Cardiac fibroblast (primary cell): ENCODE data around the gene OR6C6.
"Not testable (repeated sequence)": the region's sequence is repeated elsewhere in the genome, so short reads cannot be mapped to it uniquely, and the experiment has no call there.

Experiments used
- DNase-seq, 2 donors: peaks; one replicate each; pipeline versions ENCODE4 v3.0.0 to v3.0.0-alpha.2; 2010; ENCODE audit warnings: low read depth in 2 of 2
- H3K4me3 ChIP-seq, 2 donors: replicated peaks in 1 of 2; 1 replicate in 1 of 2; 2 replicates in 1 of 2; pipeline ENCODE4 v1.5.1; 2011; ENCODE audit warnings: low read depth in 2 of 2, low read length in 2 of 2, mild to moderate bottlenecking in 2 of 2, moderate library complexity in 1 of 2
- TF ChIP-seq, protein P1 (sequence below): IDR thresholded peaks from one replicate; pipeline ENCODE4 v1.5.1; 2011; ENCODE audit warnings: low read depth, mild to moderate bottlenecking, low read length, inconsistent platforms

Gene OR6C6

DNA sequence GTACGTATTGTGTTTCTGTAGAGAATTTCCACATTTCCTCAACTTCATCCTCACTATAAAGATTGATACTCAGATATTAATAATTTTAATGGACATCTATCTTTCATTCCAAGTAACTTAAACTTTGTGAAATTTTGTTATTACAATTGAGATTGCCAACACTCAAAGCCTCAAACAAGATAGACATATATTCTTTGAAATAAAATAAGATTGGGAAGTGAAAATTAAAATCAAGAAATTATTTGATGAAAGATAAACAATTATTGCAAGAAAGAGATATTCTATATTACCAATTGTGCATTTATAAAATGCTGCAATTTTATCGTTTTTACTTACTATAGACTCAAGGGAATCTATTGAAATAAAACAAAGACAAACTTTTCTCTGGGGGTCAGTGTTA is at the start of gene OR6C6:
TSS of gene OR6C6 (minus strand) at position 101 of the 400 bp plus-strand sequence. CDS start 1,337 bp downstream, outside the sequence.
- TF ChIP-seq, protein P1, sequence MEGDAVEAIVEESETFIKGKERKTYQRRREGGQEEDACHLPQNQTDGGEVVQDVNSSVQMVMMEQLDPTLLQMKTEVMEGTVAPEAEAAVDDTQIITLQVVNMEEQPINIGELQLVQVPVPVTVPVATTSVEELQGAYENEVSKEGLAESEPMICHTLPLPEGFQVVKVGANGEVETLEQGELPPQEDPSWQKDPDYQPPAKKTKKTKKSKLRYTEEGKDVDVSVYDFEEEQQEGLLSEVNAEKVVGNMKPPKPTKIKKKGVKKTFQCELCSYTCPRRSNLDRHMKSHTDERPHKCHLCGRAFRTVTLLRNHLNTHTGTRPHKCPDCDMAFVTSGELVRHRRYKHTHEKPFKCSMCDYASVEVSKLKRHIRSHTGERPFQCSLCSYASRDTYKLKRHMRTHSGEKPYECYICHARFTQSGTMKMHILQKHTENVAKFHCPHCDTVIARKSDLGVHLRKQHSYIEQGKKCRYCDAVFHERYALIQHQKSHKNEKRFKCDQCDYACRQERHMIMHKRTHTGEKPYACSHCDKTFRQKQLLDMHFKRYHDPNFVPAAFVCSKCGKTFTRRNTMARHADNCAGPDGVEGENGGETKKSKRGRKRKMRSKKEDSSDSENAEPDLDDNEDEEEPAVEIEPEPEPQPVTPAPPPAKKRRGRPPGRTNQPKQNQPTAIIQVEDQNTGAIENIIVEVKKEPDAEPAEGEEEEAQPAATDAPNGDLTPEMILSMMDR, result no peak
- DNase-seq, result no peak
- no peak within 1 kb of the TSS for H3K4me3 ChIP-seq

DNA sequence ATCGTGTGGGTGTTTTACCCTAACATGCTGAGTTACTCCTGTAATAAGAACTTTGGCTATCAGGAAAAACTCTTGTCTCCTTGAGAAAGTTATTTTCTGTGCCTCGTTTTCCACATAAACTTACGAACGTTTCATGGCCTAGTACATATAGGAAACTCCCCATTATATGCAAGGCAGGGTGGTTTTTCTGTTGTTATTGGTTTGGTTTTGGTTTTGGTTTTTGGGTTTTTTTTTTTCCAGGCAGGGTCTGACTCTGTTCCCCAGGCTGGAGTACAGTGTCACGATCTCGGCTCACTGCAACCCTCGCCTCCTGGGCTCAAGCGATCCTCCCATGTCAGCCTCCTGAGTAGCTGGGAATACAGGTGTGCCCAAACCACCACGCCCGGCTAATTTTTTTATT is 39.6 kb upstream of the OR6C6 start:
- H3K4me3 ChIP-seq, result no peak overlapping the region
- no peak for DNase-seq
- TF ChIP-seq, protein P1, result no peak

DNA sequence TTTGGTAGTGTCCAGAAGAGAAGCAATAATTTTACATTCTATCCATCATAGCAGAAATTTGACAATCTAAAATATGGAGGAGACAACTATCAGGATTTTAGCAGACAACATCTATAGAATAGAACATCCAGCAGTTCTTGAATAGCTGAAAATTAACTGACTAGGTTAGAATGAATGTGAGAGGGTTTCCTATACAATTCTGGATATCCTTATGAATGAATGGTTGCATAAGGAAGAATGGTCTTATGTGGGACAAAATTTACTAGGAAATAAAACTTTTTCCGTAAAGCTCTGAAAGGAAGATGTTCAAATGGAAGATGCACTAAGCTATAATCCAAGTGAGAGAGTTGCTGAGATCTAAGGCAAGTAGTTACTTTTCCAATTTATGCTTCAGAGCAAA is 34.1 kb upstream of the OR6C6 start, which contains the start of gene OR6C3:
TSS of gene OR6C3 (plus strand) at position 301 of the 400 bp plus-strand sequence. CDS start 955 bp downstream, outside the sequence.
- H3K4me3 ChIP-seq, result no peak within 1 kb of the TSS
- TF ChIP-seq, protein P1, result no peak

DNA sequence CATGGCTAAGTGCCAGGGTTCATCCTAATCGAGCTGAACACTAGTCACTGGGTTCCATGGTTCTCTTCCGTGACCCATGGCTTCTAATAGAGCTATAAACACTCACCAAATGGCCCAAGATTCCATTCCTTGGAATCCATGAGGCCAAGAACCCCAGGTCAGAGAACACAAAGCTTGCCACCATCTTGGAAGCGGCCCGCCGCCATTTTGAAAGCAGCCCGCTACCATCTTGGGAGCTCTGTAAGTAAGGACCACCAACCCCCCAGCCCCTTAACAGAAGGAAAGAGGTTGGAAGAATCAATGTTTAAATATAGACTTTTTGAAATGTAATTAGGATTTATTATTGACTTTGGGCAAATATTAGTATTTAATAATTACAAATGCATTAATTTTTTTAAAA is 29.4 kb upstream of the OR6C6 start:
- DNase-seq, result not testable (repeated sequence)

More for the DNA sequence above, 34.1 kb upstream of the OR6C6 start, which contains the start of gene OR6C3:
- no peak for DNase-seq

DNA sequence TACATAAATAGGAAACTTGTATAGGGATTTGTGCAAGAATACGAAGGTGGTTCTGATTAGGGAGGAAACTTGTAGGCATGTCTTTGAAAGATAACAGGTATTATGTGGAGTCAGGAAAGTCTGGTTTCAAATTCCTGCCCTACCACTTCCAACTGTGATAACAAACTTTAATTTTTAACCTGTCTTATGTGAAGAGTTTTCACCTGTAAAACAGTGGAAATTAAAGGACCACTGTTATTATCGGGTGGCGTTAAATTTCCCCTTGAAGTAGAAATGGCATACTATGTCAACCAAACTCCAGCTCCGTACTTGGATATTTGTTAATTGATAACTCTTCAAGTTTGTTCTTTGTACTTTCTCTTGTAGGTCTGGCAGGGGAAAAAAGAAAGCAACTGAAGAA is 23.8 kb upstream of the OR6C6 start:
- H3K4me3 ChIP-seq, result no peak overlapping the region
- TF ChIP-seq, protein P1, result no peak
- no peak for DNase-seq

More for the DNA sequence above, 29.4 kb upstream of the OR6C6 start:
- not testable (repeated sequence) for H3K4me3 ChIP-seq

DNA sequence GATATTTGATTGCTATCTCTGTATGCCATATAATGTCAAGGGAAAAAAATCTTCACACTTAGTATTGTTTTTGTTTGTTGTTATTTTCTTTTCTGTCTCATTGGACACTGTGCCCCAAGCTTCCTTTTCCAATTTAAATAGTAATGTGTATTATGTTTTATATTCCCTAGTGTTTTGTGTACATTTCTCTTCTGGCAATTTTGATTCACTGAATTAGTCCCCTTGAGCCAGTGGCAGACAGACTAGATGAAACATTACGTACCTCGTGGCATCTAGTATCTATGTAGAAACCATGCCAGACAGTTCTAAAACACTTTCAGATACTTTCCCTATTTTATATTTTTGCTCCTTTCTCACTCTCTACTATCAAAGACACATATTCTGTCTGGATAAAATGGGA is 17.7 kb upstream of the OR6C6 start, which contains the start of gene OR6C1:
TSS of gene OR6C1 (plus strand) at position 301 of the 400 bp plus-strand sequence. CDS start 6,257 bp downstream, outside the sequence.
- TF ChIP-seq, protein P1, result no peak
- no peak within 1 kb of the TSS for H3K4me3 ChIP-seq
- no peak for DNase-seq

DNA sequence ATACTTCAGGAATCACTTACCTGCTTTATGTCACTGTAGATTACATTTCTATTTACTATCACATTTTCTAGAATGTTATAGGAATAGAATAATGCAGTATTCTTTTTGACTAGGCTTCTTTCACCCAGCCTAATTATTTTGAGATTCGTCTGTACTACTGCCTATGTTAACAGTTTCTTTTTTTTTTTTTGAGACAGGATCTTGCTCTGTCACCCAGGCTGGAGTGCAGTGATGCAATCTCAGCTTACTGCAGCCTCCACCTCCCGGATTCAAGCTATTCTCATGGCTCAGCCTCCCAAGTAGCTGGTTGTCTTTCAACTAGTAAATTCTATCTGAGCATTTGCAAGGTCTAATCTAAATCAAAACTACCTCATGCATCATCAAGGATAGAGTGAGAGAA is 6.4 kb downstream of the OR6C6 start:
- DNase-seq, result no peak
- no peak overlapping the region for H3K4me3 ChIP-seq
- TF ChIP-seq, protein P1, result no peak
